ENCODE results near the gene PDE6C.

PDE6C gene

DNA sequence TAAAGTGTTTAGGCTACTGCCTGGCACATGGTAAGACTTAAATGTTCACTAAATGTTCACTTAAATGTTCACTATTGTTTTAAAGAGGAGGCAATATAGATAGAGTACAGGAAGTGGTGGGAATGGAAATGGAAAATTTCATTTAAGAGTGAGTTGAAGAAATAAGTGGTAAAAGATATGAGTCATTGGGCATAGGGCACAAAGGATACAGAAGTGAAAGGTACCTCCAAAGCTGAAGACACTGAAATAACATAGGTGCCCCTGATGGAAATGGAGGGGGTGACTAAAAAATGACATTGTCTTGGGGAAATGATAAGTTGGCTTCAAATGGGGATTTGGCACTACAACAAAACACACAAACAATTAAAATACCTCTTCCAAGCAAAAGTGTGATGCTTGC lies 95.3 kb downstream of the PDE6C start:
- DNase-seq = no peak

GRCh38 chr10:93710333-93710909 lies 98.1 kb downstream of the PDE6C start:
- DNase-seq = no peak

GRCh38 chr10:93711891-93712290 lies 99.6 kb downstream of the PDE6C start:
- no peak for DNase-seq

GRCh38 chr10:93712593-93712992 lies 100.3 kb downstream of the PDE6C start:
- no peak for DNase-seq

GRCh38 chr10:93715345-93715744 lies 103.0 kb downstream of the PDE6C start:
- DNase-seq = no peak
